Measurements from ENCODE around the gene B3GNT8. TPM values are rescaled to one million over a fixed set of nuclear protein-coding genes. Genes with fewer than 3 reads are reported as not detected.
"Not testable (repeated sequence)": the region's sequence is repeated elsewhere in the genome, so short reads cannot be mapped to it uniquely, and the experiment has no call there.

The B3GNT8 gene
- total and polyA plus RNA-seq, 8 donors, result 2.5 to 41.5 (median 7.0) TPM

DNA sequence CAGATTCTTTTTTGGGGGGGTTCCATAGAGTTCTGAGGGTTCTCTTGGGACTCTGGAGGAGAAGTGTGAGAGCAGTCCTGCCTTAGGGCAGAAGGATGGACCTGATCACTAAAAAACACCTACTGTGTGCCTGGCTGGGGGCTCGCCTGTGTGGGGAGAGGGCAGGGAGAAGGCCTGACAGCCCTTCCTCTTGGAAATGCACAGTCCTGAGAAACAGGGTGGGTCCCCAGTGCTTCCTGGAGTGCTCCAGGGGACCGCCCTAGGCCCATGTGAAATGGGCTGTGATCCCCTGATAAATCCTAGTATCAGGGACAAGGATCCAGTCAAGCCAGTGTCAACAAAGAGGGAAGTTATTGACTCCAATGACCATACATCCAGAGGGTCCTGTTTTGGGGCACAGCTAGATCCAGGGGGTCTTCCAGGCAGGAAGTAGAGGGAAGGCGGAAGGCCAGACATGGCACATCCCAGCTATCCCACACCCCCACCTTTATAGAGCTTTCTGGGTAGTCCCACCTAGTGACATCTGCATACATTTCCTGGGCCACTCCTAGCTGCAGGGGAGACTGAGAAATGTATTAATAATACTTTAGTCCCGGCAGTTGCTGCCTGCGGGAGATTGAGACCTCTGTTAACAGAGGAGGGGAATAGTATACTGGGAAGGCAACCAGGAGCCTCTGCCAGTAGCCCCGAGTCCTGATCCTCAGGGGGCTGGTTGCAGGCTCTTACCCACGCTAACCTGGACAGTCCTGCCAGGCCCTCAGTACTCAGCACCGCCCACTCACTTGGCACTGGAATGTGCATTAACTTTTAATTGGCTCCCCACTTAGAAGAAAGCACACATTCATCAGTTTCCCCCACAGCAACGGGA, 15.8 kb downstream of the B3GNT8 start:
- no peak for DNase-seq
- peaks cover 0 to 42% of the 10 kb centered on the region in 2 donors for H3K36me3 ChIP-seq
- no peaks in the 10 kb centered on the region for H3K27me3 ChIP-seq
- no peaks in the 10 kb centered on the region for H3K9me3 ChIP-seq
- no peak overlapping the region for H3K4me3 ChIP-seq
- no peak for ATAC-seq
- intact Hi-C loops (cut with DNase I), result no loop called here
- H3K27ac ChIP-seq, result peak overlapping the region in 1 of 2 donors; percentile 95
- no peak for TF ChIP-seq CTCF (IDR thresholded peaks at IDR 0.05)
- peaks cover 23 to 91% of the 10 kb centered on the region in 2 donors for H3K4me1 ChIP-seq

DNA sequence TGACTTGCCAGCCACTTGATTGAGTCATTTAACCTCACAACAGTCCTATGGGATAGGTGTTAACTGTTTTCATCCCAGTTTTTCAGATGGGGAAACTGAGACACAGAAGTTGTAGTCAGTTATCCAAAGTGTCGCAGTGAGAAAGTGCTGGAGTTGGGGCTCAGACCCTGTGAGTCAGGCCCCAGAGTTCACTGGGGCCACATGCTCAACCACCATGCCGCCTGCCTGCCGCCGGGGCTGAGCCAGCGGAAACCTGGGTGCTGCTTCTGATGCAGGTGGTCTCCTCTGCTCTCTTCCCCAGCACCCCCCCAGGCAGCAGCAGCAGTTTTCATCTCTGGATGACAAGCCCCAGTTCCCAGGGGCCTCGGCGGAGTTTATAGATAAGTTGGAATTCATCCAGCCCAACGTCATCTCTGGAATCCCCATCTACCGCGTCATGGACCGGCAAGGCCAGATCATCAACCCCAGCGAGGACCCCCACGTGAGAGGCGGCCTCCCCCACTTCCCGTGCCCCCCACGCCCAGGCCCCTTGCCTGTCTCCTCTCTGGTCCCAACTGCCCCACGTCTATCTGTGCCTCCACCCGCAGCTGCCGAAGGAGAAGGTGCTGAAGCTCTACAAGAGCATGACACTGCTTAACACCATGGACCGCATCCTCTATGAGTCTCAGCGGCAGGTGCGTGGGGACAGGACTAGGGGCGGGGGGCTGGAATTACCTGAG, 16.7 kb downstream of the B3GNT8 start:
- DNase-seq, result no peak
- ATAC-seq, result no peak
- intact Hi-C loops (cut with DNase I), result no loop called here
- H3K27ac ChIP-seq, result peak overlapping the region; percentile 82 to 95
- H3K27me3 ChIP-seq, result no peaks in the 10 kb centered on the region
- no peaks in the 10 kb centered on the region for H3K9me3 ChIP-seq
- no peak for TF ChIP-seq CTCF (IDR thresholded peaks at IDR 0.05)
- H3K36me3 ChIP-seq, result peaks cover 0 to 37% of the 10 kb centered on the region in 2 donors
- H3K4me1 ChIP-seq, result peaks cover 23 to 93% of the 10 kb centered on the region in 2 donors
- H3K4me3 ChIP-seq, result no peak overlapping the region

DNA sequence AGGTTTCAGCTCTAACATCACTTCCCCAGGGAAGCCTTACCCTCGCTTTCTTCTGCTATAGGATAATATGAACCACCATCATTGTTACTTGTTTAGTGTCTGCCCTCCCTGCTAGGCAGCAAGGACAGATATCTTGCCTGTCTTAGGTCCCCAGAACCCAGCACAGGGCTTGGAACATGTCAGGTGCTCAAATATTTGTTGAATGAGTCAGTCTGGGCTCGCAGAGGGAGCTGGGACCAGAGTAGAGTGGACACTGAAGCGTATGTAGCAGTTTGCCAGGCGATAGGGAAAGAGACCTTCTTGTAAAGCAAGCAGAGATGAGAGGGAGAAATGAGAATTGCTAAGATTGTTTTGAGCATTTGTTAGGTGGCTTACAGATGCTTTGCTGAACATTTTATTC, 17.9 kb downstream of the B3GNT8 start:
- DNase-seq (peak in 2 of 4 donors; percentile 54 to 69), ATAC-seq (peak; percentile 82)
- peaks cover 23 to 89% of the 10 kb centered on the region in 2 donors for H3K4me1 ChIP-seq
- H3K27ac ChIP-seq, result peak overlapping the region; percentile 82 to 95
- no peaks in the 10 kb centered on the region for H3K27me3 ChIP-seq
- intact Hi-C loops (cut with DNase I), result no loop called here
- H3K9me3 ChIP-seq, result no peaks in the 10 kb centered on the region
- H3K4me3 ChIP-seq, result no peak overlapping the region
- H3K36me3 ChIP-seq, result peaks cover 0 to 26% of the 10 kb centered on the region in 2 donors
- no peak for TF ChIP-seq CTCF (IDR thresholded peaks at IDR 0.05)

- H3K27me3 ChIP-seq; intact Hi-C loops (cut with DNase I); H3K9me3 ChIP-seq; H3K4me3 ChIP-seq; DNase-seq: not testable (repeated sequence)
- H3K36me3 ChIP-seq, result peaks cover 0 to 21% of the 10 kb centered on the region in 2 donors
- ATAC-seq, result peak; percentile 11
- peak overlapping the region; percentile 82 to 95 for H3K27ac ChIP-seq
- peaks cover 23 to 84% of the 10 kb centered on the region in 2 donors for H3K4me1 ChIP-seq
Observed at GRCh38 chr19:41408846-41409245, 18.3 kb downstream of the B3GNT8 start.

GRCh38 chr19:41408256-41408655, 18.9 kb downstream of the B3GNT8 start:
- Histone ChIP-seq H3K4me1 (peaks cover 23 to 78% of the 10 kb centered on the region in 2 donors), H3K27me3 (no peaks in the 10 kb centered on the region), H3K36me3 (peaks cover 0 to 15% of the 10 kb centered on the region in 2 donors), H3K4me3 (no peak overlapping the region), H3K9me3 (no peaks in the 10 kb centered on the region), H3K27ac (peak overlapping the region; percentile 82 to 95)
- no peak for TF ChIP-seq CTCF (IDR thresholded peaks at IDR 0.05)
- intact Hi-C loops (cut with DNase I), result no loop called here
- ATAC-seq (peak; percentile 52), DNase-seq (no peak)

Measured in left lung (tissue), 10 donors.